UCSD-AML1 (cell line): ENCODE measurements around the gene APEH.

Experiments
- DNase-seq: peaks from one replicate; lab custom pipeline; 2025; ENCODE audit not compliant: unreplicated experiment; lab: John Stamatoyannopoulos, UW

The APEH gene

GRCh38 chr3:49723628-49724551, 49.7 kb downstream of the APEH start, which contains the start of gene GMPPB:
Gene GMPPB, minus strand, starts transcription at chr3:49723951. Its CDS starts 225 bp downstream, at chr3:49723726.
- DNase-seq = peak; percentile 97

- DNase-seq = no peak
Observed at GRCh38 chr3:49724586-49724985, 50.4 kb downstream of the APEH start.

GRCh38 chr3:49725906-49726681, 51.9 kb downstream of the APEH start:
- no peak for DNase-seq

GRCh38 chr3:49727154-49727923, 53.2 kb downstream of the APEH start:
- no peak for DNase-seq

GRCh38 chr3:49727924-49728361, 53.8 kb downstream of the APEH start:
- DNase-seq = no peak

GRCh38 chr3:49729966-49730609, 55.9 kb downstream of the APEH start:
- DNase-seq = no peak

GRCh38 chr3:49732597-49732996, 58.4 kb downstream of the APEH start:
- DNase-seq = no peak

GRCh38 chr3:49733551-49733950, 59.4 kb downstream of the APEH start:
- DNase-seq = no peak
